Esophagus squamous epithelium (tissue), 4 donors: Measurements from ENCODE around the gene IRX2.

Source experiments
- CTCF ChIP-seq, 6 experiments: fragments of 450-650 bp in 4 of 6; fragments of 200-600 bp in 2 of 6; sonication (generic) in 2 of 6; IDR thresholded peaks; one replicate each; pipeline ENCODE4 v1.5.1; 2016 to 2019; ENCODE audit warnings: antibody characterized with exemption in 6 of 6, mild to moderate bottlenecking in 4 of 6, moderate library complexity in 4 of 6
- POLR2A ChIP-seq, 4 donors: fragments of 450-650 bp; IDR thresholded peaks; one replicate each; pipeline ENCODE4 v1.6.1; 2017; ENCODE audit warnings: antibody characterized with exemption in 4 of 4, mild to moderate bottlenecking in 4 of 4, moderate library complexity in 3 of 4

- no peak for TF ChIP-seq CTCF (IDR thresholded peaks at IDR 0.05)
- no peak for TF ChIP-seq POLR2A (IDR thresholded peaks at IDR 0.05)
Observed at GRCh38 chr5:2755076-2755680, 3.7 kb upstream of the IRX2 start.
